H1 (cell line): ENCODE results near the gene KCNAB3. TPM values are rescaled to one million over a fixed set of nuclear protein-coding genes. Genes with fewer than 3 reads are reported as not detected.

Experiments
- TEAD4 ChIP-seq: IDR thresholded peaks from 2 replicates; pipeline ENCODE4 v1.6.1; 2012; ENCODE audit warnings: low read depth, low read length, inconsistent platforms, mixed read lengths
- polyA plus RNA-seq, 7 experiments: library from polyadenylated mRNA; depleted of rRNA in 3 of 7; stranded (reverse) in 5 of 7; unstranded in 2 of 7; fragments of >200 nt in 5 of 7; fragments of 200-250 nt in 2 of 7; gene quantifications; 1 replicate in 5 of 7; 2 replicates in 1 of 7; 4 replicates in 1 of 7; pipeline versions ENCODE4 v1.2.1 to v1.2.3, GENCODE V29; 2011 to 2013; ENCODE audit warnings: missing spikeins in 2 of 7, mixed read lengths in 2 of 7
- total RNA-seq: library from RNA; stranded (reverse); fragmentation: NEBNext Ultra II Directional; extraction: Animal tissue kit (Norgen Biotek cat#: 25700); gene quantifications from 2 replicates; pipeline ENCODE4 v1.2.1, GENCODE V29; 2021
- TF ChIP-seq, protein P1 (sequence below), 3 experiments: IDR thresholded peaks; 1 replicate in 2 of 3; 2 replicates in 1 of 3; pipeline versions ENCODE4 v1.5.1 to v1.6.1; 2011; ENCODE audit warnings: low read length in 3 of 3, mild to moderate bottlenecking in 3 of 3, inconsistent platforms in 2 of 3, low read depth in 1 of 3, moderate library complexity in 1 of 3; ENCODE audit not compliant: insufficient read depth in 1 of 3; ENCODE audit errors: control extremely low read depth in 1 of 3

The KCNAB3 gene
- total and polyA plus RNA-seq, 2 of the 8 experiments (the other 6 are each of a cell fraction or from before 2014, with no cell fraction given): 1.7 to 2.4 TPM

DNA sequence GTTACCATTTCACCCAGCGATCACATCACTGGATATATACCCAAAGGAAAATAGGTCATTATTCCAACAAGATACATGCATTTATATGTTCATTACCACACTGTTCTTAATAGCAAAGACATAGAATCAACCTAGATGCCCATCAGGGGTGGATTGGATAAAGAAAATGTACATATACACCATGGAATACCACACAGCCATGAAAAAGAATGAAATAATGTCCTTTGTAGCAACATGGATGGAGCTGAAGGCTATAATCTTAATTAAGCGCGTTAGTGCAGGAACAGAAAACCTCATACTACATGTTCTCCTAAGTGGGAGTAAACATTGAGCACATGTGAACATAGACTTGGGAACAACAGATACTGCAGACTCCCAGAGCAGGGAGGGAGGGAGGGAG is 20.9 kb upstream of the KCNAB3 start (continued):
- TF ChIP-seq, protein P1, sequence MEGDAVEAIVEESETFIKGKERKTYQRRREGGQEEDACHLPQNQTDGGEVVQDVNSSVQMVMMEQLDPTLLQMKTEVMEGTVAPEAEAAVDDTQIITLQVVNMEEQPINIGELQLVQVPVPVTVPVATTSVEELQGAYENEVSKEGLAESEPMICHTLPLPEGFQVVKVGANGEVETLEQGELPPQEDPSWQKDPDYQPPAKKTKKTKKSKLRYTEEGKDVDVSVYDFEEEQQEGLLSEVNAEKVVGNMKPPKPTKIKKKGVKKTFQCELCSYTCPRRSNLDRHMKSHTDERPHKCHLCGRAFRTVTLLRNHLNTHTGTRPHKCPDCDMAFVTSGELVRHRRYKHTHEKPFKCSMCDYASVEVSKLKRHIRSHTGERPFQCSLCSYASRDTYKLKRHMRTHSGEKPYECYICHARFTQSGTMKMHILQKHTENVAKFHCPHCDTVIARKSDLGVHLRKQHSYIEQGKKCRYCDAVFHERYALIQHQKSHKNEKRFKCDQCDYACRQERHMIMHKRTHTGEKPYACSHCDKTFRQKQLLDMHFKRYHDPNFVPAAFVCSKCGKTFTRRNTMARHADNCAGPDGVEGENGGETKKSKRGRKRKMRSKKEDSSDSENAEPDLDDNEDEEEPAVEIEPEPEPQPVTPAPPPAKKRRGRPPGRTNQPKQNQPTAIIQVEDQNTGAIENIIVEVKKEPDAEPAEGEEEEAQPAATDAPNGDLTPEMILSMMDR (IDR thresholded peaks at IDR 0.05; ENCODE audit: control extremely low read depth in 1 of 3, insufficient read depth in 1 of 3, low read depth in 1 of 3, low read length in 3 of 3): no peak
- no peak for TF ChIP-seq TEAD4
